ENCODE results near the gene BSN.

Gene BSN

GRCh38 chr3:49665822-49666519 lies 111.7 kb downstream of the BSN start:
- no peak for TF ChIP-seq CTCF (IDR thresholded peaks at IDR 0.05)
- H3K27me3 ChIP-seq = peaks cover 0 to 16% of the 10 kb centered on the region in 2 donors
- H3K9me3 ChIP-seq = no peaks in the 10 kb centered on the region
- no peak overlapping the region for H3K4me3 ChIP-seq
- intact Hi-C loops (cut with DNase I; ENCODE audit: low total_unique reads) = no loop called here
- H3K36me3 ChIP-seq = no peaks in the 10 kb centered on the region
- H3K27ac ChIP-seq = no peak overlapping the region
- DNase-seq = no peak
- H3K4me1 ChIP-seq = no peaks in the 10 kb centered on the region

- intact Hi-C loops (cut with DNase I; ENCODE audit: low total_unique reads) = no loop called here
- no peaks in the 10 kb centered on the region for H3K36me3 ChIP-seq
- no peaks in the 10 kb centered on the region for H3K4me1 ChIP-seq
Observed at GRCh38 chr3:49666592-49666991, 112.3 kb downstream of the BSN start.

DNA sequence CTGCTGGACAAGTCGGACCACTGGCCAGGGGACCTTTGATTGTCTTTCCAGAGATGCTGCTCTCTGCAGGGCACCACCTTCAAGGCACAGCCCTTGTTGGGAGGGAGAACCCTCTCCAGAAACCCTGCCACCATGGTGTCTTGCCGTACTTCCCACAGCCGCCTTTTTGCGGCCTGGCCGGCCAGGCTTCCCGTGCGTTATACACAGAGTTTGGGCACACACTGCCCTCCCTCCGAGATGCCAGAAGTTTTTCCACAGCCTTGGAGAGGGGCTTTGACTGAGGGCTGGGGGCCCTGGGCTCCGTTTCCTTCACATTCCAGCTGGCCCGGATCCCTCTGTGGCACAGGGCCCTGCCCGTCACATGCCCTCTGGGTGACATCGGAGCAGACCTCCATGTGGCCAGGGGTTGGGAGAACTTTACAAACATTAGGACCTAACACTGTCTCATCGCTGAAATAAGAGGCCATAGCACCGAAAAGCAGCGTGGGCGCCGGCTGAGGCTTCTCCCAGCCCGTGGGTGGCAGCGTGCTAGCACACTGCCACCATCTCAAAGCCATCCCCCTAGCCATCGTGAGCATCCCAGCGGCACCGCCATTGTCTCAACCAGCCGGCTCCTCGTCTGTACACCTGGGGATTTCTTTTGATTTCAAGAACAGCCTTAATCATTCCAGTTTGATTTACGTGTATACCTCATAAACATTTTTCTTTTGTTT lies 113.6 kb downstream of the BSN start:
- Histone ChIP-seq H3K27me3 (peaks cover 0 to 13% of the 10 kb centered on the region in 2 donors), H3K27ac (no peak overlapping the region)

More at GRCh38 chr3:49666592-49666991, 112.3 kb downstream of the BSN start:
- no peak for DNase-seq
- no peaks in the 10 kb centered on the region for H3K9me3 ChIP-seq
- peaks cover 0 to 16% of the 10 kb centered on the region in 2 donors for H3K27me3 ChIP-seq
- H3K4me3 ChIP-seq = no peak overlapping the region
- no peak overlapping the region for H3K27ac ChIP-seq
- no peak for TF ChIP-seq CTCF (IDR thresholded peaks at IDR 0.05)

GRCh38 chr3:49668414-49668797 lies 114.1 kb downstream of the BSN start:
- no peak for TF ChIP-seq CTCF (IDR thresholded peaks at IDR 0.05)
- DNase-seq = no peak
- H3K4me1 ChIP-seq = peaks cover 0 to 4% (median 3%) of the 10 kb centered on the region in 4 donors
- intact Hi-C loops (cut with DNase I; ENCODE audit: low total_unique reads) = no loop called here
- no peaks in the 10 kb centered on the region for H3K9me3 ChIP-seq
- H3K36me3 ChIP-seq = no peaks in the 10 kb centered on the region
- H3K27me3 ChIP-seq = peaks cover 0 to 8% of the 10 kb centered on the region in 2 donors
- H3K4me3 ChIP-seq = no peak overlapping the region
- H3K27ac ChIP-seq = no peak overlapping the region

More for the DNA sequence above, 113.6 kb downstream of the BSN start:
- no peaks in the 10 kb centered on the region for H3K4me1 ChIP-seq
- intact Hi-C loops (cut with DNase I; ENCODE audit: low total_unique reads) = no loop called here
- no peaks in the 10 kb centered on the region for H3K9me3 ChIP-seq
- H3K36me3 ChIP-seq = no peaks in the 10 kb centered on the region
- TF ChIP-seq CTCF (IDR thresholded peaks at IDR 0.05) = no peak
- DNase-seq = no peak
- no peak overlapping the region for H3K4me3 ChIP-seq

GRCh38 chr3:49668861-49669260 lies 114.6 kb downstream of the BSN start:
- TF ChIP-seq CTCF (IDR thresholded peaks at IDR 0.05) = no peak
- H3K4me3 ChIP-seq = no peak overlapping the region
- peaks cover 0 to 7% of the 10 kb centered on the region in 2 donors for H3K27me3 ChIP-seq
- intact Hi-C loops (cut with DNase I; ENCODE audit: low total_unique reads) = no loop called here
- no peak overlapping the region for H3K27ac ChIP-seq
- no peak for DNase-seq
- no peaks in the 10 kb centered on the region for H3K9me3 ChIP-seq
- peaks cover 0 to 7% (median 5%) of the 10 kb centered on the region in 4 donors for H3K4me1 ChIP-seq
- H3K36me3 ChIP-seq = no peaks in the 10 kb centered on the region

All from tibial artery (tissue), 4 donors.